GM21528 (cell line): ENCODE results near the gene ATP6V0D1.

Source experiments
- ATAC-seq: cut with Tn5 transposase; IDR thresholded peaks from one replicate; pipeline ENCODE4 v1.9.1; 2021; ENCODE audit warnings: mild to moderate bottlenecking, moderate library complexity; ENCODE audit not compliant: unreplicated experiment, low FRiP score

Gene ATP6V0D1

DNA sequence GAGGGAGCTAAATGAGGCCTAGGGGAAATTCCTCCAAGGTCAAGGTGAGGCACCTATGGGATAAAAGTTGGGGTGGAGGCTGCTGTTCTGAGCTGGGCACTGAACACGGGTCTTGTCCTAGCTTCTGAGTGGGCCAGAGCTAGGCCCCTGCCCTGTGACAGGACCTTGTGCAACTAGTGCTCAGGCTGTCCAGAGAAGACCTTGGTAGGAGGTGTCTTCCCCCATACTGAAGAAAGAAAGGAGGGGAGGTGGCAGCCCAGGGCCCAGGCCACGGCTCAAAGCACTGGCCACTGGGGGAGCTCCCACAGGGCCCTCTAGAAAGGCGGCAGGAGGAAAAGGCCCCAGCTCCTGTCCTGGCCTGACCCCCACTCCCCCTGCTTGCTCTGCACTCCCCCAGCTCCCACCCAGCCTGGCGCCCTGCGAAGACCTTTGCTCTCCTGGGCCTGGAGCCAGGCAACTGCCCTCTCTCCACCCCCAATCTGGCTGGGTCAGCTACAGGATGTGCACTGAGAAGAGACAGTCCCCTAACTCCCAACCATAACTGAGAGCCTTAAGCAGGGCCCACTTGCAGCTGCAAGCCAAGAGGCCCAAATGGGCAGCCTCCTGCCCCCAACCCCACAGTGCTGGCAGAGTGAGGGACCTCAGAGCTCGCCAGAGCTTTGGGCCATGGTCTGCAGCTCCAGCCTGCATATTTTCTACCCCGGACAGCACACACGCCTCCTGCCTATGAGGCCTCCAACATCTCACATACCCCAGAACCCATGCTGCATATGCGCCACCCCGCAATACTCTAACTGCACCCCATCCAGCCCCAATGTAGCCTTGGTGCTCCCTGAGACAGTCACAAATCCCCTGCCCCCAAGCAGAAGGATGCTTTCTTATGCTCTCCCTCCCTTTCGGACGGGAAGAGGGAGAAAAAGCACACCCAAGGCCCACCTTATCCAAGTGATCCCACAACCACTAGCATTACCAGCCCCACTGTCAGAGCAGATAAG lies 34.7 kb downstream of the ATP6V0D1 start:
- no peak for ATAC-seq

GRCh38 chr16:67445441-67445912 lies 35.5 kb downstream of the ATP6V0D1 start:
- no peak for ATAC-seq

- no peak for ATAC-seq
Measured at GRCh38 chr16:67445126-67445426, 35.9 kb downstream of the ATP6V0D1 start.

- no peak for ATAC-seq
Measured at GRCh38 chr16:67444259-67445125, 36.5 kb downstream of the ATP6V0D1 start.

- no peak for ATAC-seq
Measured at GRCh38 chr16:67443265-67443664, 37.7 kb downstream of the ATP6V0D1 start.

- no peak for ATAC-seq
Measured at GRCh38 chr16:67442581-67443255, 38.2 kb downstream of the ATP6V0D1 start.

- ATAC-seq, result no peak
Measured at GRCh38 chr16:67441907-67442306, 39.0 kb downstream of the ATP6V0D1 start.

DNA sequence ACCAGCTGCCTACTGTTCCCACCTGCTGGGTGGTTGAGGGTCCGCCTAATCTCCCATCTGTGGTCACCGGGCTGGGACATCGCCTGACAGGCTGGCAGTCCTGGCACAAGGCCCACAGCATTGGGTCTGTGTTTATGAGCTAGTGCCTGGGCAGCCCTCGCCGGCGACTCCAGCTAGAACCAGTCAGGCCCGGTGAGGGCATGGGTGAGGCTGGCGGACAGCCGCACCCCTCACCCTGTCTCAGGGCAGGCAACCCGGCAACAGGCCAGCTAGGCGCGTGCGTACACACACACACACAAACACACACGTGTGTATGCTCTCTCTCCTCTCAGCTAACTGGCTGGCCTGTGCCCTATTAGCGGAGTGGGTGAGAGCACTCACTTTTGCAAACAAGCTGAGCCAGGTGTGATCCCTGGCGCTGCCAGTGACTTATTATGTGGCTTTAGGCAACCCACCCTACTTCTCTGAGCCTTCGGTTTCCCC lies 39.6 kb downstream of the ATP6V0D1 start:
- no peak for ATAC-seq

DNA sequence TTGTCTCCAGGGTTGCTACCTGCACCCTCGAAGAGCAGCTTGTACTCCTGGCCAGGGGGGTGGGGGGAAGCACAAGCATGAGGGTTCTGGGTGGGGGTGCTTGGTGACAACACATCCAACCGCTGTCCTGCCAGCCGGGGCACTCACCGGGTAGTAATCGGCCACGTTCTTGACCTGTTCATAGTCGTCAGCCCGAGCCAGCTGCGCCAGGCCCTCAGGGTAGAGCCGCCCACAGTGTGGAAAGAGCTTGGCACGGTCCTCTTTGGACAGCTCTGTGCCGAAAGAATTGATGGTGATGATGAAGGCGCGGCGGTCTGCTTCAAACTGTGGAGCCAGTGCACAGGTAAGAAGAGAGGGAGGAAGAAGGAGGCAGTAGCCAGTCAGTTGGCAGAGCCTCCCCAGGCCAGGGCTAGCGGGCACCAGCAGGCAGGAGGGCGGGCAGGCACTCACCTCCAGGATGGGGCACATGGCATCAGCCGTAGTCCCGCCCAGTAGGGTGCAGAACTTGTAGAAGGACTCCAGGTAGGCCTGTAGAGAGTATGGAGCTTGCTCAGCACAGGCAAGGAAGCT lies 42.0 kb downstream of the ATP6V0D1 start:
- ATAC-seq, result no peak

- ATAC-seq, result no peak
Measured at GRCh38 chr16:67438098-67438791, 42.7 kb downstream of the ATP6V0D1 start.

DNA sequence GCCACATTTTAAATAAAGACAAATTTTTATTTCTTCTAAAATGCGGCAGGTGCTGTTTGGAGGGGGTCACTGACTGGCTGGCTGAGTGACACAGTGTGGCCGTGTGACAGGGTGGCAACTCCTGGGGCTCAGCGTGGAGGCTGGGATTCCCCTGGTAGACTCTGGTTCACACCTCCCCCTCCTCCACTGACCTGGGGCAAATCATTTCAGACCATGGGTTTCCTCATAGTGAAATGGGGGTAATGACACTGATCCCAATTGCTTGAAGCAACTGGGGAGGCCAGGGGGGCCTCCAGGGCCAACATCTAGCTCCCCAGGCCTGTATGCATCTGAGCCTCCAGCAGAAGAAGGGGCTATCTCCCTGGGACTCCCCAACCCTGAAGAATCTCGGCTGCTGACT lies 43.4 kb downstream of the ATP6V0D1 start:
- no peak for ATAC-seq

DNA sequence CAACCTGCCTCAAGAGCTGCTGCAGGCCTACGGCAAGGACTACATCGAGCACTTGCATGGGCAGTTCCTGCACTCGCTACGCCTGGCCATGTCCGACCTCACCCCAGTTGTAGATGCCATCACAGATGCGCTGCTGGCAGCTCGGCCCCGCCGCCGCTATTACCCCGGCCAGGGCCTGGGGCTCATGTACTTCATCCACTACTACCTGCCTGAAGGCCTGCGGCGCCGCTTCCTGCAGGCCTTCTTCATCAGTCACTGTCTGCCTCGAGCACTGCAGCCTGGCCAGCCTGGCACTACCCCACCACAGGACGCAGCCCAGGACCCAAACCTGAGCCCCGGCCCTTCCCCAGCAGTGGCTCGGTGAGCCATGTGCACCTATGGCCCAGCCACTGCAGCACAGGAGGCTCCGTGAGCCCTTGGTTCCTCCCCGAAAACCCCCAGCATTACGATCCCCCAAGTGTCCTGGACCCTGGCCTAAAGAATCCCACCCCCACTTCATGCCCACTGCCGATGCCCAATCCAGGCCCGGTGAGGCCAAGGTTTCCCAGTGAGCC lies 44.2 kb downstream of the ATP6V0D1 start:
- no peak for ATAC-seq

GRCh38 chr16:67435758-67436164 lies 45.2 kb downstream of the ATP6V0D1 start:
- no peak for ATAC-seq

DNA sequence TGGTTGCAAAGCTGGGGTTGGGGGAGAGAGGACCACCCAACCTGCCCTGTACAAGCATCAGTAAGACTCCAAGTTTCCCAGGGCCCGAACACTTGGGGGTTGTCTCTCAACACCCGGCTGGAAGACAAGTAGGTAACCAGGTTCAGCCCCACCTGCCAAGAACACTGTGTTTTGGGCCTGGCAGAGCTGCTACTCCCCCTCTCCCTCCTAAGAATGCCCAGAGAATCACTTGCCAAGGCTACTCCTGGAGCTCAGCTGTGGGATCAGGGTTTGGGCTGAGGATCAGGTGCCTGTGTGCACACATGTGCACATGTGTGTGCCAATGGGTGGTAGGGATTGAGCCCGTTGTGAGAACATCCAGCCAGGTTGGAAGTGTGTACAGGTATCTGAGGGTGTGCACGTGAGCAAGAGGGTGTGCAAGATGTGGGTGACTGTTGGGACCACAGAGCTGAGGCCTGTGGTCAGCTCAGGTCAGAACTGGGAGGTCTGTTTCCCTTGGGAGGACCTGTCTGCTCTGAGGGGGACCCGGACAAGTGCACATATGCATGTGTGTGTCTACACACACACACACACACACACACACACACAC lies 47.7 kb downstream of the ATP6V0D1 start:
- no peak for ATAC-seq

DNA sequence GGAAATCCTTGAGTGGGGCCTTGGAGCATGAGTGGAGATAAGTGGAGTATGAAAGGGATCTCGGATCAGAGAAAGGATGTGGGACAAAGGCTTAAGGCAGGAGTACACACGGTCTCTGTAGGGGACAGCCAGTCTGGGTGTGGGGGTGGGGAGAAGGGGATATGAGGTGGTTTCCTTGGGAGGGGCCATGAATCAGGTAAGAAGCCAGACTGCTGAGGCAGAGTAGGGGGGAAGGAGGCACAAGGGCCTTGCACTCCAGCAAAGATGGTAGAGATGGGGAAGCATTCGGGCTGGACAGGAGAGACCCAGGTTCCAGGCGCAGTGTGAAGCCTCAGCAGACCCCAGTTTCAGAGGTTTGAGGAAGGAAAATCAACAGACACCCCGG lies 48.5 kb downstream of the ATP6V0D1 start:
- no peak for ATAC-seq

DNA sequence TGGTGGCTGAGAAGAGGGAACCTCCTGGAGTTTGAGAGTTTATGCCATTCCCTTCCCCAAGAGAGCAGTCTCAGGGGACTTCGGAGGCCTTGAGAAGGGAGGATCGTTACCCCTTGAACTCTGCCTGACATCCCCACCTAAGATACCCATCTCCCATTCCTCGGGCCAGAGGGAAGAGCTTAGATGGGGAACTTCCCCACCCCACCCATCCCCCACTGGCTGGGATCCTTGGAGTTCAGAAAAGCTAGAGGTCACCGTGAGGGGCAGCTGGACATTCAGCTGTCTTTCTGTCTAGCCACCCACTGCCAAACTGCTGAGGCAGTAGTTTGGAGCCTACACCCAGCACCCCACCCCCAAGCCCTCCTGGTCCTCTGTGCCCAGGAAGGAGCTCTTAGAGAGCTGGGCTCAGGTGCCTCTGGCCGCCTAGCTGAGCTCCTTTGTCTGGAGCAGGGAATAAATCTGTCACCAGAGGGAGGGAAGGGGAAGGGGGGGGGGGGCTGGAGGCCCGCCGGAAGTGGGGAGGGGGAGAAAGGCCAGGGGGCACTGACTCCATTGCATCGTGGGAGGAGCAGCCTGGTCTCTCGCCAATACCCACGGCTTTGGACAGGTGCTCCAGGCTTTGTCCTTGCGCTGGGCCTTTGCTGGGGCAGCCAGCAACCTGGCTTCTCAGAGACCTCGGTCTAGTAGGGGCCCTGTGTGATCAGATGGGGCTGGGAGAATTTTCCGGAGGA lies 49.0 kb downstream of the ATP6V0D1 start:
- ATAC-seq, result no peak

GRCh38 chr16:67430977-67431774 lies 49.8 kb downstream of the ATP6V0D1 start, which contains the start of gene HSD11B2:
TSS of gene HSD11B2 (plus strand) at chr16:67431121. CDS start at chr16:67431249, 128 bp downstream.
- no peak for ATAC-seq
